Keratinocyte (primary cell): Measurements from ENCODE around the gene NCAPH2.

Experiments
- CTCF ChIP-seq, 3 experiments: IDR thresholded peaks in 1 of 3; conservative IDR thresholded peaks in 1 of 3; optimal IDR thresholded peaks in 1 of 3; 2 replicates in 2 of 3; 3 replicates in 1 of 3; pipeline versions ENCODE3 to v1.5.1; 2011; ENCODE audit warnings: low read length in 3 of 3, mild to moderate bottlenecking in 3 of 3, moderate library complexity in 2 of 3, control low read depth in 1 of 3, inconsistent platforms in 1 of 3; ENCODE audit not compliant: insufficient read depth in 2 of 3; ENCODE audit errors: extremely low read depth in 1 of 3
- EZH2 ChIP-seq: IDR thresholded peaks from one replicate; pipeline ENCODE4 v1.6.1; 2012; ENCODE audit warnings: inconsistent platforms, mild to moderate bottlenecking, low read length, moderate library complexity

- no peak for TF ChIP-seq CTCF (optimal IDR thresholded peaks at IDR 0.05 in 1 of 3, IDR thresholded peaks at IDR 0.05 in 1 of 3, conservative IDR thresholded peaks at IDR 0.05 in 1 of 3; ENCODE audit: extremely low read depth in 1 of 3, insufficient read depth in 2 of 3, low read length in 3 of 3)
- TF ChIP-seq EZH2 = no peak
These were observed 12.9 kb downstream of the NCAPH2 start for GRCh38 chr22:50520826-50521453.
